ENCODE data around the gene POLDIP3. TPM values are rescaled to one million over a fixed set of nuclear protein-coding genes. Genes with fewer than 3 reads are reported as not detected.
"Not testable (repeated sequence)": the region's sequence is repeated elsewhere in the genome, so short reads cannot be mapped to it uniquely, and the experiment has no call there.

The POLDIP3 gene
- total RNA-seq, 1 donor from 2014 or later, result 77.9 TPM

DNA sequence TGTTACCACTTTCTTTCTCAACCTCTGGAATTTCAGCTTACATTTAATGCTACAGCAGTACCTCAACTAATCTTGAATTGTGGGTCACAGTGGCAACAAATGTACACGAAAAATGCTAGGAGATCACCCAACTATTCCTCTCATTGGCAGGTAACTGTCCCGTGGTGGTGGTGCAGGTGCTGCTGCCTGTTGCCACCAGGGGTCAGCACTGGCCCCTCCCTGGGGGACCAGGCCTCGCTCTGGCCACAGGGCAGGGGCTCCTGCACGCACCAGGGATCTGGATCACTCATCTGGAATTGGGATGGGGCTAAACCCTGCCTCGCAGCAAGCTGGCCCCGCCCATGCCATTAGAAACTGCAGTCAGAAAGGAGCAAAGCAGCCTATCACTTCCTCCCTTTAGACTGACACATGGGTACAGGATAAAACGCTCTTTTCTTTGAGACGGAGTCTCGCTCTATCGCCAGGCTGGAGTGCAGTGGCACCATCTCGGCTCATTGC, 6.9 kb upstream of the POLDIP3 start:
- intact Hi-C loops (cut with micrococcal nuclease), result loop anchor here (5.0 kb wide), 1 partner anchor 41 kb away; no protein-coding TSS in a partner anchor
- Mint-ChIP-seq H3K4me1 (ENCODE audit: low read depth) (peaks cover 6% of the 10 kb centered on the region), H3K27ac (peak overlapping the region; percentile 26), H3K27me3 (ENCODE audit: insufficient read depth) (no peaks in the 10 kb centered on the region), H3K36me3 (ENCODE audit: low read depth) (peaks cover 8% of the 10 kb centered on the region), H3K9me3 (no peaks in the 10 kb centered on the region), H3K4me3 (no peak overlapping the region)
- DNase-seq (ENCODE audit: low spot score), result peak; percentile 32

DNA sequence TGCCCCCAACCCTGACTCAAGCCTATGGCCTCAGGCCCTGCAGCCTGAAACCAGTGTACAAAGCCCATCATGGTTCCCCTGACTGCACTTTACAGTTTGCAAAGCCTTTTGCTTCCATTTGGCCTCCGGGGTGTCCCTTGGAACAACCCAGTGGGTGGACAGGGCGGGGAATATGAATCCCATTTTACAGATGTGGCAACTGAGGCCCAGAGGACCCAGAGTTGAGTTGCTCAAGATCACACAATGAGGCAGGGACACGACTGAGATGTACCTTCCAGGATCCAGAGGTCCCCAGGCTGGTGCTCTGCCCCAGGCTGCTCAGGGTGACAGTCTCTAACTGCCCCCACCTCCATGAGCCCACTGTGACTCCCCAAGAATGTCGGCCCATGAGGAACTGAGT, 5.4 kb upstream of the POLDIP3 start:
- Mint-ChIP-seq H3K27ac (no peak overlapping the region), H3K9me3 (no peaks in the 10 kb centered on the region), H3K4me1 (ENCODE audit: low read depth) (peaks cover 15% of the 10 kb centered on the region), H3K27me3 (ENCODE audit: insufficient read depth) (no peaks in the 10 kb centered on the region), H3K36me3 (ENCODE audit: low read depth) (peaks cover 4% of the 10 kb centered on the region), H3K4me3 (no peak overlapping the region)
- DNase-seq (ENCODE audit: low spot score), result no peak
- intact Hi-C loops (cut with micrococcal nuclease), result loop anchor here (5.0 kb wide), 1 partner anchor 42 kb away; no protein-coding TSS in a partner anchor

DNA sequence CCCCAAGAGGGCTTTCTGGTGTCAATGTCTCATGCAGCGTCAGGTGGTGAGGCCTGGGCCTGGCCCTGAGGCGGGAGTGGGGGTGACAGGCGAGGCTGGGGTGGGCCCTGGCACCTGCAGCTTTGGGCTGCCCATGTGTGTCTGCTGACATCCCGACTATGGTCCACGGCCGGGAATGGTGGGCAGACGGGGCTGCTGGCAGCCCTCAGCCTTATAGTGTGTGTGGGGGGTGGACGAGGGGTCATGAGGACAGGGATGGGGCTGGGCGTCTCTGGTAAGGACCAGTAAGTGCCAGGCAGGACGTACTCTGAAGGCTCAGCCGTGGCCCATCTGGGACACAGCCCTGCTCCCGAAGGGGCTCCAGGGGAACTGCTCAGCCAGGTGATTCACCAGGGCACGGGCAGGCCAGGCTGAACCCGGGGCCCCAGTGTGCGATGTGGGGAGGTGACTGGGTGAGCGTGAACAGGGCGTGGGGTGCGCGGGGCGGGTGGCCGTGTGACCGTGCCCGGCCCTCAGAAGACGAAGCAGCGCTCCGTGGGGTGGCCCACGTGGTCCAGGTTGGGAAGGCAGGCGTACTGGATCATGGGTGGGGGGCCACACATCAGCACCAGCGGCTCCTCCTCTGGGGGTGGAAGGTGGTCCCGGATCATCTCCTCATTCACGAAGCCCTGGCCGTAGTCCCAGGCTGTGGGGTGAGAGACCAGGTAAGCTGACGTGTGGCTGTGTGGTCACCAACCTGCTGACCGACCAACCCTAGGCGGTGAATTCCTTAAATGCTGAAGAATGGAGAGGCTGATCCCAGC, 4.8 kb upstream of the POLDIP3 start:
- DNase-seq (ENCODE audit: low spot score), result no peak
- Mint-ChIP-seq H3K27ac (no peak overlapping the region), H3K4me3 (no peak overlapping the region), H3K27me3 (ENCODE audit: insufficient read depth) (no peaks in the 10 kb centered on the region), H3K36me3 (ENCODE audit: low read depth) (peaks cover 4% of the 10 kb centered on the region), H3K9me3 (no peaks in the 10 kb centered on the region), H3K4me1 (ENCODE audit: low read depth) (peaks cover 17% of the 10 kb centered on the region)
- intact Hi-C loops (cut with micrococcal nuclease), result loop anchor here (5.0 kb wide), 1 partner anchor 43 kb away; no protein-coding TSS in a partner anchor

DNA sequence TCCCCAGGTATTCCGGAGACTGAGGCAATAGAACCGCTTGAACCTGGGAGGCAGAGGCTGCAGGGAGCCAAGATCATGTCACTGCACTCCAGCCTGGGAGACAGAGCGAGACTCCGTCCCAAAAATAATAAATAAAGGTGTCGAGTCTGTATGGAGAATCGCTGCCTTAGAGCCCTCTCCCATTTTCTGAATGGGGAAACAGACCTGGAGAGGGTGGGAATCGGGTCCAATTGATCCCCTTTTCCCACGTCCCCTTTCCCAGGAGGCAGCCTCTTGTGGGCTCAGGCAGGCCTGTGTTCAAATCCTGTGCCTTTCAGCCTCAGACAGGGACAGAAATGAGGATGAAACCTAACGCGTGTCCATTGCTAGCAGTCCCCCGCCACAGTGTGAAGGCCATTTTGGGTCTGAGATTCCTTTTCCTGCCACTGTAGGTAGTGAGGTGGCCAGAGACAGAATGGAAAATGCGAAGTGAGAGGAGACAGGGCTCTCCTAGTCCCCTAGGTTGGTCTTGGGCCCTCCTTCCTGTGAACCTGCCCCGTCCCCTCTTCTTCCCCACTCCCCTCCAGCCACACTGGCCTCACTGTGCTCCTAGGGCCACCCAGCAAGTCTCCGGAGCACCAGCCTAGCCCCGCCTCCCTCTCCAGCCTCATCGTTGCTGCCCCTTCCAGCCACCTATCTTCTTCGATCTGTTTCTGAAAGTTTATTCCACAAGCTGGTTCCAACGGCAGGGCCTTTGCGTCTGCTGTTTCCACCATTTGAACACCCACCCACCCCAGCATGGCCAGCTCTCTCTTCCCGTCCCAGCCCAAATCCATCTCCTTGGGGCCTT, 2.7 kb upstream of the POLDIP3 start:
- Mint-ChIP-seq H3K9me3 (no peaks in the 10 kb centered on the region), H3K4me1 (ENCODE audit: low read depth) (peaks cover 26% of the 10 kb centered on the region), H3K27ac (peak overlapping the region; percentile 43), H3K36me3 (ENCODE audit: low read depth) (peaks cover 13% of the 10 kb centered on the region), H3K4me3 (no peak overlapping the region), H3K27me3 (ENCODE audit: insufficient read depth) (no peaks in the 10 kb centered on the region)
- DNase-seq (ENCODE audit: low spot score), result no peak
- intact Hi-C loops (cut with micrococcal nuclease), result no loop called here

DNA sequence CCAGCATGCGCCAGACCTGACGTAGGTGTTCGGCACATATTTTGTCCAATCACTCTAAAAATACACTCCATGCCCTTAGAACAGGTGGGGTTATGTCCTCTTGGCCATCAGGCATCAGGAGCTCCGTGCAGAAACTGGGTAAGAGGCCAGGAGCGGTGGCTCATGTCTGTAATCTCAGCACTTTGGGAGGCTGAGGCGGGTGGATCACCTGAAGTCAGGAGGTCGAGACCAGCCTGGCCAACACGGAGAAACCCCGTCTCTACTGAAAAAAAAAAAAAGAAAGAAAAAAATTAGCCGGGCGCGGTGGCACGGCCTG, 1.1 kb upstream of the POLDIP3 start:
- peaks cover 26% of the 10 kb centered on the region for H3K4me1 Mint-ChIP-seq (ENCODE audit: low read depth)
- H3K9me3 Mint-ChIP-seq; H3K27me3 Mint-ChIP-seq (ENCODE audit: insufficient read depth); DNase-seq (ENCODE audit: low spot score): not testable (repeated sequence)
- peak overlapping the region; percentile 98 for H3K27ac Mint-ChIP-seq
- peaks cover 19% of the 10 kb centered on the region for H3K36me3 Mint-ChIP-seq (ENCODE audit: low read depth)
- intact Hi-C loops (cut with micrococcal nuclease), result loop anchor here (1.0 to 2.0 kb wide), 7 partner anchors 33 to 545 kb away; partner anchors contain the start of genes CYB5R3, NAGA, NDUFA6 and PACSIN2
- H3K4me3 Mint-ChIP-seq, result peak overlapping the region; percentile 92

DNA sequence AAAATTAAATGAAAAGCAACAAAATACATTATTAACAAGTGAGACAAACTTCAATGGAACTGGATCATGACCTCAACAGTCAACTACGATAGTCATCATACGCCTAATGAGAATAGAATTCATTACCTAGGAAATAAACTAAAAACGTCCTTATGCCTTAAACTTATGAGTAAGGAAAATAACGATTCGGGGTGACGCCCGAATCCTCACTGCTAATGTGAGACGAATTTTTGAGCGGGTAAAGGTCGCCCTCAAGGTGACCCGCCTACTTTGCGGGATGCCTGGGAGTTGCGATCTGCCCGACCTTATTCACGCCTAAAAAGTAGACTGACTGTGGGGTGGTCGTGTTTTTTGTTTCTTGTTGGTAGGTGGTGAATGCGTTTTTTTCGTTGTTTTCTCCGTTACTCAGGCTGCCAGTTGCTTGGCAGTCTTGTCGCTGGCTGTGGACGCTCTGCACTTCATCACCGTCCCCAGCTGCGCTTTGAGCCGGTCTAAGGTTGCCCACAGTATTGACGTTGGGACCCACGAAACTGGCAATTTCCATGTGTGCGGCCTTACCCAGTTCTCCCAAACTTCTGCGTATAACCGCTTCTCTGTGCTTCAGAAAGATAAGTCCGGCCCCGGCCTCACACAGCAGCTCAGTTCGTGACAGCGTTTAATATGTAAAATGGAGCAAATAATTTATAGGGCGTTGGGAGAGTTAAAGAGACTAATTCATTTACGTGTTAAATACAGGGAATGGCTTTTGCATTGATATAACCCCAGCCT, 593 bp upstream of the POLDIP3 start:
- DNase-seq (ENCODE audit: low spot score), result peak; percentile 89
- no peaks in the 10 kb centered on the region for H3K9me3 Mint-ChIP-seq
- peak overlapping the region; percentile 98 for H3K27ac Mint-ChIP-seq
- H3K4me1 Mint-ChIP-seq (ENCODE audit: low read depth), result peaks cover 30% of the 10 kb centered on the region
- intact Hi-C loops (cut with micrococcal nuclease), result loop anchor here (1.0 to 2.0 kb wide), 7 partner anchors 33 to 544 kb away; partner anchors contain the start of genes CYB5R3, NAGA, NDUFA6 and PACSIN2
- H3K36me3 Mint-ChIP-seq (ENCODE audit: low read depth), result peaks cover 19% of the 10 kb centered on the region
- no peaks in the 10 kb centered on the region for H3K27me3 Mint-ChIP-seq (ENCODE audit: insufficient read depth)
- H3K4me3 Mint-ChIP-seq, result peak overlapping the region; percentile 92

DNA sequence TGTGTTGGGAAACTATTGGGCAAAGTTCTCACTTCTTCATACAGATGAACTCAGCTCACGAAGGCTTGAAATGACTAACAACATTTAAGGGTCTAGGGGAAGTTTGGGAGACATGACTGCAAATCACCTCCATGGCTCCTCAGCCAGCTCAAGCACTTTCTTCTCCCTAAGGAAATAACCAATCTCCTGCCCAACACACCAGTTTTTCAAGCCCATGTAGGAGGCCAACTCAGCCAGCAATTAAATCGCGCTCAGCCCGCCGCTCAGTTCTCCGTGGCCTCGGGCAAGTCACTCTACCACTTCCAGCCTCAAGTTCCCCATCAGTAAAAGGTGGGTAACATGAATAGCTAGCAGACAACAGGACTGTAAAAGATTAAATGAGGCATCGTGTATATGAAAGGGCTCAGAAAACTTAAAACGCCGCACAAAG, 796 bp downstream of the POLDIP3 start:
- Mint-ChIP-seq H3K4me1 (ENCODE audit: low read depth) (peaks cover 33% of the 10 kb centered on the region), H3K27ac (peak overlapping the region; percentile 97), H3K4me3 (peak overlapping the region; percentile 92), H3K9me3 (no peaks in the 10 kb centered on the region), H3K27me3 (ENCODE audit: insufficient read depth) (no peaks in the 10 kb centered on the region), H3K36me3 (ENCODE audit: low read depth) (peaks cover 24% of the 10 kb centered on the region)
- intact Hi-C loops (cut with micrococcal nuclease), result loop anchor here (2.0 to 5.0 kb wide), 3 partner anchors 112 to 543 kb away; partner anchors contain the start of genes NAGA and TTLL1
- DNase-seq (ENCODE audit: low spot score), result no peak

DNA sequence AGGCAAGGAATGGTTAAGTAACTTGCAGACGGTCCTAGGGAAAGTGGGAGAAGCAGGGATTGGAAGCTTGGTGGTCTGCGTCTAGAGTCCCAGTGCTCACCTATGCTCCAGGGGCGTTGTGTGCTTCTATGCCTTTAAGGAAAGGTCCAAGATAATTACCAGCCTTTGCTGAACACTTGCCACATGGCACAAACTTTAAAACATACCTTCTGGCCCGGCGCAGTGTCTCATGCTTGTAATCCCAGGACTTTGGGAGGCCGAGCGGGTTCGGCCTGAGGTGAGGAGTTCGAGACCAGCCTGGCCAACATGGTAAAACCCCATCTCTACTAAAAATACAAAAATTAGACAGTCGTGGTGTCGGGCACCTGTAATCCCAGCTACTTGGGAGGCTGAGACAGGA, 2.3 kb downstream of the POLDIP3 start:
- Mint-ChIP-seq H3K4me1 (ENCODE audit: low read depth) (peaks cover 38% of the 10 kb centered on the region), H3K27ac (peak overlapping the region; percentile 42), H3K27me3 (ENCODE audit: insufficient read depth) (no peaks in the 10 kb centered on the region), H3K9me3 (no peaks in the 10 kb centered on the region), H3K4me3 (peak overlapping the region; percentile 3), H3K36me3 (ENCODE audit: low read depth) (peaks cover 24% of the 10 kb centered on the region)
- no peak for DNase-seq (ENCODE audit: low spot score)
- intact Hi-C loops (cut with micrococcal nuclease), result loop anchor here (5.0 kb wide), 1 partner anchor 110 kb away; no protein-coding TSS in a partner anchor

DNA sequence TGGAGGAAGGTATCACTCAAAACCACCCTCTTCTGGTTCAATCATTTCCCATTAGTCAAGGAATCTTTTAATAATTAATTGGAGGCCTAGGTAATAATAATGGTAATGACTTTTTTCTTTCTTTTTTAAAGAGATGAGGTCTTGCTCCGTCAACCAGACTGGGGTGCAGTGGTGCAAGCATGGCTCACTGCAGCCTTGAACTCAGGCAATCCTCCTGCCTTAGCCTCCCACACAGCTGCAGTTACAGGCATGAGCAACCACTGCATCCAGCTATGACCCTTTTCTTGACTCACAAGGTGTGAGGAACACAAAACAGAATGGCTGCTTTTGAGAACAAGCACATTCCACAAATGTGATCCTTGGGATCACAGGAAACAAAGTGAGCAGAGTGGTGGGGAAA, 3.6 kb downstream of the POLDIP3 start:
- intact Hi-C loops (cut with micrococcal nuclease), result loop anchor here (5.0 kb wide), 1 partner anchor 109 kb away; no protein-coding TSS in a partner anchor
- DNase-seq (ENCODE audit: low spot score), result no peak
- Mint-ChIP-seq H3K4me1 (ENCODE audit: low read depth) (peaks cover 38% of the 10 kb centered on the region), H3K27me3 (ENCODE audit: insufficient read depth) (no peaks in the 10 kb centered on the region), H3K4me3 (peak overlapping the region; percentile 20), H3K9me3 (no peaks in the 10 kb centered on the region), H3K27ac (no peak overlapping the region), H3K36me3 (ENCODE audit: low read depth) (peaks cover 26% of the 10 kb centered on the region)

DNA sequence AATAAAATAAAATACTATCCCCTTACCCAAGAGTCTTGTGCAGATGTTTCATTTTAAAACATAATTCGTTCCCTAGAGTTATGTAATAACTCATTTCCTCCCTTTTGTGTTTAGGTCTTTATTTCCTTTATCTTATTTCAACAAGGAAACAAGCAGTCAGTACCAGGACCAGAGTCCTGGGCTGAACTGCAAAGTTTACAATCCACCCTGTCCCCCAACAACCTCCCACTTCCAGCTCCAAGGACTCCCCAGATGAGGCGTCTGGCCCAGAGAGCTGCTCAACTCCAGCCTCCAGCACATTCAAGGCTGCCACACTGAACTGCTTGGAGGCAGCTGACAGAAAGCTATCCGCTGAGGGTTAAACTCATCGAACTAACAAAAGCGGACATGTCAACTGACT, 4.5 kb downstream of the POLDIP3 start:
- H3K4me3 Mint-ChIP-seq, result no peak overlapping the region
- intact Hi-C loops (cut with micrococcal nuclease), result loop anchor here (5.0 kb wide), 1 partner anchor 108 kb away; no protein-coding TSS in a partner anchor
- H3K27me3 Mint-ChIP-seq (ENCODE audit: insufficient read depth), result no peaks in the 10 kb centered on the region
- H3K9me3 Mint-ChIP-seq, result no peaks in the 10 kb centered on the region
- H3K4me1 Mint-ChIP-seq (ENCODE audit: low read depth), result peaks cover 30% of the 10 kb centered on the region
- H3K27ac Mint-ChIP-seq, result no peak overlapping the region
- H3K36me3 Mint-ChIP-seq (ENCODE audit: low read depth), result peaks cover 28% of the 10 kb centered on the region
- DNase-seq (ENCODE audit: low spot score), result no peak

DNA sequence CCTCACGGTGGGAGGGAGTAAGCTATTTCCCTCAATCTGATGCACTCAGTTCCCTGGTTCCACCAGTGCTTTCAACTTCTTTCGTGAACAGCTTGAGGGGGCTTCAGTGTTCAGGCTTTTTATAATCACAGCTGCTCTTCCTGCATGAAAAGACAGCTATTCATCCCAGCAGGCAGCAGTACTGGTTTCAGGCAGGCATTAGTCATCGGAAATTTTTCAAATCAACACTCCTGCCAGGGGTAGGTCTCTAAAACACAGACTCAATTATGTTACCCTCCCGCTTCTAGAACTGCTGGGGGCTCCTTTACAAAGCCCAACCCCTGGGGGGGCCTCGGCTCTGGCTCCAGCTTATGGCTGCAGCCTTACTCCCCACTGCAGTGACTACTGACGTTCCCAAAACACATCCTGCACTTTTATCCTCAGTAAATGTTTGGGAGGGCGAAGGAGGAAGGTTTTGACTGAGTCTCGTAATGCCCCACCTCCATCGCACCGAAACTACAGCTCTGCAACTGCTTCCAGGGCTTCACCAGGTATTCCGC, 5.8 kb downstream of the POLDIP3 start:
- H3K9me3 Mint-ChIP-seq, result no peaks in the 10 kb centered on the region
- H3K27me3 Mint-ChIP-seq (ENCODE audit: insufficient read depth), result no peaks in the 10 kb centered on the region
- H3K36me3 Mint-ChIP-seq (ENCODE audit: low read depth), result peaks cover 31% of the 10 kb centered on the region
- no peak for DNase-seq (ENCODE audit: low spot score)
- H3K4me1 Mint-ChIP-seq (ENCODE audit: low read depth), result peaks cover 27% of the 10 kb centered on the region
- H3K4me3 Mint-ChIP-seq, result no peak overlapping the region
- H3K27ac Mint-ChIP-seq, result peak overlapping the region; percentile 23
- intact Hi-C loops (cut with micrococcal nuclease), result no loop called here
